Vagina (tissue), 2 donors: ENCODE results near the gene THEM4. TPM values are rescaled to one million over a fixed set of nuclear protein-coding genes. Genes with fewer than 3 reads are reported as not detected.
"Not testable (repeated sequence)": the region's sequence is repeated elsewhere in the genome, so short reads cannot be mapped to it uniquely, and the experiment has no call there.

Experiments
- DNase-seq, 2 donors: peaks; one replicate each; pipeline ENCODE4 v3.0.0-alpha.2; 2017; ENCODE audit errors: extremely low spot score in 2 of 2
- H3K27ac ChIP-seq: fragments of 200-600 bp; sonication (generic); one replicate; pipeline ENCODE4 v1.5.1; 2019
- H3K27me3 ChIP-seq: fragments of 200-600 bp; sonication (generic); one replicate; pipeline ENCODE4 v1.5.1; 2019
- H3K36me3 ChIP-seq, 2 donors: fragments of 200-600 bp; sonication (generic); one replicate each; pipeline ENCODE4 v1.5.1; 2017 to 2019
- H3K4me1 ChIP-seq: fragments of 200-600 bp; sonication (generic); one replicate; pipeline ENCODE4 v1.5.1; 2019
- H3K4me3 ChIP-seq, 2 donors: fragments of 200-600 bp; sonication (generic); 1 replicate in 1 of 2; 2 replicates in 1 of 2; pipeline ENCODE4 v1.5.1; 2016 to 2019
- H3K9me3 ChIP-seq: fragments of 200-600 bp; sonication (generic); one replicate; pipeline ENCODE4 v1.5.1; 2019
- CTCF ChIP-seq, 3 experiments: fragments of 450-650 bp in 2 of 3; fragments of 200-600 bp in 1 of 3; sonication (generic) in 1 of 3; IDR thresholded peaks; one replicate each; pipeline ENCODE4 v1.5.1; 2017 to 2019; ENCODE audit warnings: antibody characterized with exemption in 3 of 3, mild to moderate bottlenecking in 2 of 3, moderate library complexity in 2 of 3
- POLR2A ChIP-seq, 2 donors: fragments of 450-650 bp; IDR thresholded peaks; one replicate each; pipeline ENCODE4 v1.6.1; 2017; ENCODE audit warnings: antibody characterized with exemption in 2 of 2, mild to moderate bottlenecking in 2 of 2, moderate library complexity in 2 of 2
- POLR2AphosphoS5 ChIP-seq, 2 donors: sonication (generic); formaldehyde crosslinking; IDR thresholded peaks; one replicate each; pipeline ENCODE4 v1.9.0; 2017; ENCODE audit warnings: antibody characterized with exemption in 2 of 2, mild to moderate bottlenecking in 2 of 2, low read depth in 1 of 2; ENCODE audit not compliant: insufficient read depth in 1 of 2
- intact Hi-C: fragments of 100-400 bp; cut with DNase I; formaldehyde crosslinking; loops from one replicate; pipeline ENCODE4 v1.15.1; 2023
- total RNA-seq: library from RNA; depleted of rRNA; stranded (reverse); fragments of >200 nt; gene quantifications from one replicate; pipeline ENCODE4 v1.2.3, GENCODE V29; 2016

Gene THEM4
- total RNA-seq, 1 donor from 2014 or later = 26.8 TPM

GRCh38 chr1:151882466-151882865 lies 26.8 kb downstream of the THEM4 start:
- Histone ChIP-seq H3K27ac (no peak overlapping the region), H3K4me1 (no peaks in the 10 kb centered on the region), H3K27me3 (no peaks in the 10 kb centered on the region), H3K9me3 (no peaks in the 10 kb centered on the region), H3K4me3 (no peak overlapping the region), H3K36me3 (peaks cover 0 to under 1% of the 10 kb centered on the region in 2 donors)
- no peak for DNase-seq
- TF ChIP-seq POLR2A (IDR thresholded peaks at IDR 0.05) (no peak), POLR2AphosphoS5 (IDR thresholded peaks at IDR 0.05; ENCODE audit: insufficient read depth in 1 of 2, low read depth in 1 of 2) (no peak), CTCF (IDR thresholded peaks at IDR 0.05) (no peak)
- intact Hi-C loops = no loop called here

- Histone ChIP-seq H3K9me3 (no peaks in the 10 kb centered on the region), H3K36me3 (no peaks in the 10 kb centered on the region), H3K4me3 (no peak overlapping the region), H3K27me3 (no peaks in the 10 kb centered on the region), H3K4me1 (no peaks in the 10 kb centered on the region), H3K27ac (no peak overlapping the region)
- intact Hi-C loops = no loop called here
- TF ChIP-seq CTCF (IDR thresholded peaks at IDR 0.05) (no peak), POLR2A (IDR thresholded peaks at IDR 0.05) (no peak), POLR2AphosphoS5 (IDR thresholded peaks at IDR 0.05; ENCODE audit: insufficient read depth in 1 of 2, low read depth in 1 of 2) (no peak)
- no peak for DNase-seq
Observed at GRCh38 chr1:151881479-151881878, 27.8 kb downstream of the THEM4 start.

GRCh38 chr1:151875419-151876097 lies 33.8 kb downstream of the THEM4 start:
- intact Hi-C loops = no loop called here
- TF ChIP-seq POLR2AphosphoS5 (IDR thresholded peaks at IDR 0.05; ENCODE audit: insufficient read depth in 1 of 2, low read depth in 1 of 2) (no peak), CTCF (IDR thresholded peaks at IDR 0.05) (no peak), POLR2A (IDR thresholded peaks at IDR 0.05) (no peak)

GRCh38 chr1:151872776-151873175 lies 36.5 kb downstream of the THEM4 start:
- intact Hi-C loops, H3K4me1 ChIP-seq, H3K36me3 ChIP-seq, H3K27ac ChIP-seq, H3K27me3 ChIP-seq, H3K9me3 ChIP-seq, DNase-seq, H3K4me3 ChIP-seq: not testable (repeated sequence)

More at GRCh38 chr1:151875419-151876097, 33.8 kb downstream of the THEM4 start:
- H3K4me1 ChIP-seq = no peaks in the 10 kb centered on the region
- H3K27ac ChIP-seq = no peak overlapping the region
- H3K36me3 ChIP-seq = no peaks in the 10 kb centered on the region
- no peak overlapping the region for H3K4me3 ChIP-seq
- DNase-seq = no peak
- H3K27me3 ChIP-seq = no peaks in the 10 kb centered on the region
- no peaks in the 10 kb centered on the region for H3K9me3 ChIP-seq

- Histone ChIP-seq H3K9me3 (no peaks in the 10 kb centered on the region), H3K4me3 (no peak overlapping the region), H3K36me3 (no peaks in the 10 kb centered on the region), H3K4me1 (no peaks in the 10 kb centered on the region), H3K27ac (no peak overlapping the region), H3K27me3 (no peaks in the 10 kb centered on the region)
- no peak for TF ChIP-seq POLR2A (IDR thresholded peaks at IDR 0.05)
- TF ChIP-seq POLR2AphosphoS5 (IDR thresholded peaks at IDR 0.05; ENCODE audit: insufficient read depth in 1 of 2, low read depth in 1 of 2) = no peak
- TF ChIP-seq CTCF (IDR thresholded peaks at IDR 0.05) = no peak
- intact Hi-C loops = no loop called here
- DNase-seq = no peak
Observed at GRCh38 chr1:151871284-151872030, 37.9 kb downstream of the THEM4 start.
